HG03565 (cell line): ENCODE measurements around the gene TTC21A.
A peak's percentile ranks its signal among the peaks of the same experiment; 100 is the strongest.

Experiments
- ATAC-seq: cut with Tn5 transposase; IDR thresholded peaks from one replicate; pipeline ENCODE4 v1.9.1; 2021; ENCODE audit warnings: mild to moderate bottlenecking, moderate library complexity; ENCODE audit not compliant: unreplicated experiment

The TTC21A gene

DNA sequence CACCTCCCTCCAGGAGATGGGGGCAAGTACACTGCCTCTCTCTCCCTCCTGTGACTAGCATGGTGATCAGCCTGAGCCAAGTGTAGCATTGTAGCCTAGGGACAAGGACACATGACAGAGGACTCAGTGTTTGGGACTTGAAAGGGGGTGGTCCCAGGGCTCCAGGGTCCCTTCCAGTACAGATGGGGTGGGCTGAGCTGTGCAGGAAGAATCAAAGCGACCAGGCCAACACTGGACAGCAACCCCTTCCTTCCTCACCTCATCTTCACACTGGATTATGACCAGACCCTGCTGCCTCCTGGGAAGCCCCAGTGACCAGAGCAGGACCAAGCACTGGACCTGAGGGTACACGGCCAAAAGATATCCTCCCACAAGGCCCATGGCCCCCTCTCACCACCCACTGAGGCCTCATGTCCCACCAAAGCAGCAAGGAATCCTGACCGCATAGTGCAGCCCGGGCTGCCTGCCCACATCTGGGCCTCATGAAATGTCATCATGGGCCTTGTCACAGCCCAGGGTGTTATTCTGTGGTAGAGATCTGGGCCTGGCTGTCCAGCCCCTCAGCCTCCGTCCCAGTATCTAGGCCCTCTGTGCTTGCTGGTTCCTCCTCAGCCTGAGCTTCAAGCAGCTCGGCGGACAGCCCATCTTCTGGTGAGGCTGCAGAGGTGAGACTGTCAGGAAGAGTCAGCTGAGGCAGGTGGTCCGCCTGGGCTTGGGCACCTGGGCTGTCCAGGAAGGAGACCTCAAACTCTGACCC is 9.6 kb upstream of the TTC21A start:
- no peak for ATAC-seq

DNA sequence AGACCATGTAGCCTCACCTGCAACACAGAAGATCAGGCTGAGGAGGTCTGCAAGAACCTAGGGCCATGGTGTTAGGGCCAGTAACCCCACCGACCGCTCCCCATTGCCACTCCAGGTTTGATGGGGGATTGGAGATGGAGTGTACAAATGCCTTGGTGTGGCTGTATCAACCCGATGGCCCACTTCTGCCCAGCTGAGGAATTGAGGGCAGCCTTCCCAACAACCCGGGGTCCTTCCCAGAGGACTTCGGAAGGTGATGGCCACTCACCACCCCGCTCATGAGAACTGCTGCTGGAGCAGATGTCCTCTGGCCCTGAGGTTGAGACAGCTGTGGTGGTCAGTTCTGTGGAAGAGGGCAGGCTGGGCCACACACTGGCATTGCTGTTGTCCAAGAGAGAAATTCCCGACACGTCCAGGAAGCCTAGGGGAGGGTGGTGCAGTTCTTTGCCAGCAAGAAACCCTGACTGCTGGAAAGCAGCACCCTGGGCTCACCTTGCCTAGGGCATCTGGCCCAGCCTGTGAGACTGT is 8.9 kb upstream of the TTC21A start:
- no peak for ATAC-seq

DNA sequence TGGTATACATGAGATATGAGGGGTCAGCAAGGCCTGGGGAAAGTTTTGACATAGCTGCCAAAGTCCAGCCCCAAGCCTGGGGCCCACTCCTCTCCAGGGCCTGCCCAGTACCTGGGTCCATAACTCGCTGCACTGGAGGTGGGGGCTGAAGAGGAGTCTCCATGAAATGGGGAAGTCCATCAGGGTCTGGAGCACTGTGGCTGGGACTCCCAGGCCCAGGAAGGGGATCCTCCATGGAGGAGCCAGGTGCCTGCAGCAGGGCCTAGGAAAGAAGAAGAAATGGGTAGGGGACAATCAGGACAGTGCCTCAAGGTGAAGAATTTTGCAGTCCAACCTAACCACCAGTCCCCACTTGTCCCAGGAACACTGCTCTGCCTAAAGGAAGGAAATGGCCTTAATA is 8.2 kb upstream of the TTC21A start:
- ATAC-seq, result no peak

- no peak for ATAC-seq
These were observed 7.6 kb upstream of the TTC21A start for GRCh38 chr3:39099738-39100499.

DNA sequence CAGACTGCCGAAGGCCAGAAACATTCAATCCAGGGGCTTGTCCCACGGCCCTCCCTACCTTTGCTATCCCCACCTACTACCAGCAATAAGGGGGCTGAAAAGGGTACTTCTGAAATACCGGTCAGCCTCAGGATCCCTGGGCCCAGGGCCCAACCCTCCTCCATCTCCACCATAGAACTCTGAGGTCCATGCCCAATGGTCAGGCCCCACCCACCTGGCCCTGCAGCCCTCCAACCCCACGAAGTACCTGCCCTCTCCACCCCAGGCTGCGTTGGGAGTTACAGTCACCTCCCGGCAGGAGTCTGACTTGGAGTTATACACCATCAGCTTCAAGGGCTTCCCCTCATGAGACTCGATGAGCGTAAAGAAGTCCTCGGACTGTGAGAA is 7.0 kb upstream of the TTC21A start:
- no peak for ATAC-seq

DNA sequence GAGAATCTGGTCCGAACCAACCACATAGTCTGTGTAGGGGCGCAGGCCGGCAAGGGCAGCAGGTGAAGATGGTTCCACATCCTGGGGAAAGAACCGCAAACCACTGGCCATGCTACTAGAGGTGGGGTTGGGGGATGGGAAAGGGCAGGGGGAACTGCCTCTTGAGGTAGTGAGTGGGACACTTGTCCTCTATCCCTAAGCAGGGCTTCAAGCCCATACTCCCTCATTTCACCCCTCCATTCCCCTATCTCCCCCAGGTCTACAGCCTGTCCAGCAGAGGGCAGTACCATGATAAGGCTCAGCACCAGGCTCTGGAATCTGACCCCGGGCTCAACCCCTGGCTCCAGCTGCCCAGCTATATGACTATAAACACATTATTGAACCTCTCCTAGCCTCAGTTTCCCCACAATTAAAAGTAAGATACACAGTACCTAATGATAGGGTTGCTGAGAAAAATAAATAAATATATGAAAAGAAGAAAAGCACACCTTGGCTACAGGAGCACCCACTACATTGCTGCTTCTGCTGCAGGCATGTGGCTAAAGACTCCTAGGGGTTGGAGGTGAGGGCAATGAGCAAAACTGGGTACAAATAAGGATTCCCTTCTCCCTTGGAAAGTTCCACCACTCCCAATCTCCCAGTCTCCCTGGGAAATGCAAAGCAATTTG is 6.3 kb upstream of the TTC21A start:
- ATAC-seq, result peak; percentile 58

- ATAC-seq, result no peak
These were observed 4.8 kb upstream of the TTC21A start for GRCh38 chr3:39102504-39103323.

DNA sequence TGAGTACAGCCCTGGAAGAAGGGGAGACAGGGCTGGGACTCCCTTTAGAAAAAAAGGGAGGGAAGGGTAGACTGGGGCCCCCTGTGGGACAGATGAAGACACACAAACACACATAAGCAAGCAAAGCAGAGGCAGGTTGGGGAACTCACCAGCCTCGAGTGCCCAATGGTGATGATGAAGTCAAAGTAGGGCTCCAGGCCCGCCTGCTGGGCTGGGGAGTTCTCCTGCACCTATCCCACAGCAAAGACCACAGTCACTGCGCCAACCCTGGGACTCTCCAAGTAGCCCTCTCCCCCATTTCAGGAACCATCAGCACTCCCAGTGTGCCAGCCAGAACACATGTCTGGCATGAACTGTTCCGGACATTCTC is 4.2 kb upstream of the TTC21A start:
- ATAC-seq, result no peak

DNA sequence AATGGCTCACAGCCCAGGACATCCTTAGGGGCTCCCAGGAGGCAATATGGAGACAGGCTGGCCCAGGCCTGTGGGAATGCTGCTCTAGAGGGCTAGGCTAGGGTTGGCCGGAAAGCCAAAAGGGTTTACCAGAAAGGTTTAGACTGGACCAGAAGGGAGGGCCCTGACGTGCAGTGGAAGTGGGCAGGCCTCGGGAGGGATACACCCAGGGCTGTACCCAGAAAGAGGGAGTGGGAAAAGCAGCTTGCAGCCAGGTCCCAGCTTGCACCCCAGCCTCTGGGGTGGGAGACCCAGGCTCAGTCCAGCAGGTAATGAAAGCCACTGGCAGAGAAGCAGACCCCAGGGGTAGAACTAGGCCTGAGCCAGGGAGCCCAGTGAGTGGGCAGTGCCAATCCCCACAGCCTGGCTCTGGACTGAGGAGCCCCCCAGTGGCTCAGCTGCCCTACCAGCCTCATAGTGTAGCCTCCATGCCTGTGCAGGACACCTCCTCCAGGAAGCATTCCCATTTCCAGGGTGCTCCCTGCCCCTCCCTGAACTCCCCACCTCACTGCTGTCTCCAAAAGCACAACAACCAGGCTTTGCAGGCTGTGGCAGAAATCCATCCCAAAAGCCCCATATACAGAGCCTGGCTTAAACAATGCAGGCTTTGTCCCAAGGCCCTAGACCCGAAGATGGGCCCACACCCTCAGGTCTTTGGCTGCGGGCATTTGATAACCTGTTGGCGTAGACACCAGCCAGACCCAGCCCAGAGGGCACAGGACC is 3.5 kb upstream of the TTC21A start:
- ATAC-seq, result no peak

- no peak for ATAC-seq
These were observed 2.4 kb upstream of the TTC21A start for GRCh38 chr3:39104961-39105686.

DNA sequence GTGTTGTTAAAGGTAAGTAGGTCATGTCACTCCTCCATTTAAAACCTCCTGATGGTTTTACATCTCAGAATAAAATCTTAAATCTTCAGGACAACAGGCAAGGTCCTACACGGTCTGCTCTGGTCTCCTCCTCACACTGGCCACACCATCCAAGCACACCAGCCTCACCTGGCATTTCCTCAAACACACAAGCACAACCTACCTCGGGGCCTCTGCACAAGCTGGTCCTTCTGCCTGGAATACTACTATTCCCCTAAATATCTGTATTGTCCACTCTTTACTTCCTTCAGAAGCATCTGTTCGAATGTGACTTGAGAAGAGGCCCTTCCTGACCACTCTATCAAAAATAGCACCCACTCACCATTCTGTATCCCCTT is 1.8 kb upstream of the TTC21A start:
- no peak for ATAC-seq

GRCh38 chr3:39106281-39106811 is 1.1 kb upstream of the TTC21A start:
- no peak for ATAC-seq

DNA sequence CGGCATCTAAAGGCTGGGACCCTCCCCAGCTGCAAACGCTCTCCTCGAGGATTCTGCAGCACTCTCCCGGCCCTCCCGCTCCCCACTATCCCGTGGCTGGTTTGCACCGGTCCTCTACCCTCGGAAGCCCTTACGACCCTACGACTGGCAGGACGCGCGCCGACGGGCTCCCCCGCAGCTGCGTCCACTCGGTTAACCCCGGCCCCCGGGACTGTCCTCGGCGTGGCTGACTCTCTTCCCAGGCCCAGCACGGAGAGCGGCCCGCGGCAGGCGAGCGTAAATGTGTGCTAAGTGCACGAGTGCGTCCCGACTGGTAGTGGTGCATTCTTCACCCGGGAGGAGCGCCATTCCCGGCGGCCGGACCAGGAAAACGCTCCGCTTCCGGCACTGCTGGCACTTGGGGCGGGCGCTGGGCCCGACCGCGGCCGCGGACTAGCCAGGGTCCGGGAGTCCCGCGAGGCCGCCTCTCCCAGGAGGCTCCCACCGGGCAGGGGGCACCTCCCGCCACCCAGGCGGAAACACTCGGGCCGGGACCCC is 561 bp upstream of the TTC21A start:
- peak; percentile 2 for ATAC-seq

GRCh38 chr3:39108200-39108710 is 775 bp downstream of the TTC21A start:
- ATAC-seq, result peak; percentile 82

DNA sequence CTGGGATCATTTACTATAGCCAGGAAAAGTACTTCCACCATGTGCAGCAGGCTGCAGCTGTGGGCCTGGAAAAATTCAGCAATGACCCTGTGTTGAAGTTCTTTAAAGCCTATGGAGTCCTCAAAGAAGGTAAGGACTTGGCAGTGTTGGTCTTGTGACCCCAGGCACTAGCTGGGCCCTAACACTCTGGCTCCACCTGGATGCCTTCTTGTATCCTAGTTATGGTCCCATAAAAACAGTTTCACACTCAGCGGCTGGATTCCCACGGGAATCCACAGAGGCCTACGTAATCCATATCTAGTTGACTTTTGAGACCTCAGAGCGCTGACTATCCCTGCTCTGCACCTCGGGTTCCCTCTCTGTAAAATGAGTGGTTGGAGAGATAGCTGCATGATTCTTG is 1.6 kb downstream of the TTC21A start:
- no peak for ATAC-seq

DNA sequence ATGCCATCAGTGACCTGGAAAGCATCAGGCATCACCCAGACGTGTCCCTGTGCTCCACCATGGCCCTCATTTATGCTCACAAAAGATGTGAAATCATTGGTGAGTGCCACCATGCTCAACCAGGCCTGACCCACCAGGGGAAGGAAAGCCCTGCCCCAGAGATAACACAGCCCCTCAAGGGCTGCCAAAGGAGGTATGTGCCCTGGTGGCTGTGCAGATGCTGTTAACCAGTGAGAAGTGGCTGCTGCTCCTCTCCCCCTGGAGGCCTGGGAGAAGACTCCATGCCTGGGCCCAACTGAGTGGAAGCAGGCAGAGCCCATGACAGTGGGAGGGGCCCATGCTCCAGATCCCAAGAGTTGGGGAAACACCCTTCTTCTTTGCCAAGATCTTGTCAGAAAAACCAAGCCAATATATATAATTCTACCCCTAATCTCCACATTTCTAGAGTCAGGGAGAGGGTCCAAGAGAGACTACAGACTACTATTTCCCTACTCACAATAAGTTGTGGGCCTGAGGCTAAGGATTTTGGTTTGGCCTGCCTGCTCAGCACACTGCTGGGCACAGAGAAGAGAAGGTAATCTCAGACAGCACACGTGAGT is 2.7 kb downstream of the TTC21A start:
- no peak for ATAC-seq

- ATAC-seq, result no peak
These were observed 4.6 kb downstream of the TTC21A start for GRCh38 chr3:39112113-39112512.

DNA sequence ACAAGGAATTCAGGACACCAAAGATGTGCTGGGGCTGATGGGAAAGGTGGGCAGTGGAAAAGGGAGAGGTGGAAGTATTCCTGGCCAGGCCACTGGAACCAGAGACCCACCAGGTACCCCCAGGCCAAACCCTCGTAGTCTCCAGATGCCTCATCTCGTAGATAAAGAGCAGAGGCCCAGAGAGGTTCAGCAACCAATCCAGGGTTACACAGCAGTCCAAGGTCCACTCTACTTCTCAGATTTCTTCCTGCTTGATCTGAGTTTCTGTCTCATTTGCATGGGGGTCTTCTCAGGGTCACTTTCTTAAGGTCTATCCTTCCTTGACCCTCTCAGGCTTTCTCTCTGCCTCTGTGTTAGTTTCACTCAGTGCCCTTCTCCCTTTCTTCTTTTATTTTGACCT is 5.1 kb downstream of the TTC21A start:
- ATAC-seq, result no peak
